GM12872 (cell line): ENCODE results near the gene RAI1.

Experiments used
- TF ChIP-seq, protein P1 (sequence below): IDR thresholded peaks from 3 replicates; pipeline ENCODE4 v1.5.1; 2011; ENCODE audit warnings: low read depth, mild to moderate bottlenecking, low read length, moderate library complexity; ENCODE audit not compliant: insufficient read depth

Gene RAI1

DNA sequence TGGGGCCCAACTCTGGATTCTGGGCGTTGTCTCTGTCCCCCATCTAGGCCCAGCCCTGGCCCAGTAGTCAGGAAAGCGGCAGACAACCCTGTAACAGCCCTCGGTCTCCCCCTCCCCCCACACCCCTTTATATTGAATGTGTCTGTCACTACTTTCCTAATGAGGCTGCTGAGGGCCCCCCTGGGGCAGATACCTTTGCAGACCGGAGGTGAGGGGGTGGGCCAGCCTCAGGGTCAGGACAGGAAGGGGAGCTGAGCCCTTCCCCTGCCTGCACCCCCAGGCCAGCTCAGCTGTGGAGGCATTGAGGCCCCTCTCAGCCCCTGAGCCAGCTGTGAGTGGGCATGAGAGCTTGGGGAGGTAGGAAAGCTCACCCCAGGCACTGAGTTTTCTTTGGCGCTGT is 17.1 kb downstream of the RAI1 start:
- TF ChIP-seq, protein P1, sequence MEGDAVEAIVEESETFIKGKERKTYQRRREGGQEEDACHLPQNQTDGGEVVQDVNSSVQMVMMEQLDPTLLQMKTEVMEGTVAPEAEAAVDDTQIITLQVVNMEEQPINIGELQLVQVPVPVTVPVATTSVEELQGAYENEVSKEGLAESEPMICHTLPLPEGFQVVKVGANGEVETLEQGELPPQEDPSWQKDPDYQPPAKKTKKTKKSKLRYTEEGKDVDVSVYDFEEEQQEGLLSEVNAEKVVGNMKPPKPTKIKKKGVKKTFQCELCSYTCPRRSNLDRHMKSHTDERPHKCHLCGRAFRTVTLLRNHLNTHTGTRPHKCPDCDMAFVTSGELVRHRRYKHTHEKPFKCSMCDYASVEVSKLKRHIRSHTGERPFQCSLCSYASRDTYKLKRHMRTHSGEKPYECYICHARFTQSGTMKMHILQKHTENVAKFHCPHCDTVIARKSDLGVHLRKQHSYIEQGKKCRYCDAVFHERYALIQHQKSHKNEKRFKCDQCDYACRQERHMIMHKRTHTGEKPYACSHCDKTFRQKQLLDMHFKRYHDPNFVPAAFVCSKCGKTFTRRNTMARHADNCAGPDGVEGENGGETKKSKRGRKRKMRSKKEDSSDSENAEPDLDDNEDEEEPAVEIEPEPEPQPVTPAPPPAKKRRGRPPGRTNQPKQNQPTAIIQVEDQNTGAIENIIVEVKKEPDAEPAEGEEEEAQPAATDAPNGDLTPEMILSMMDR = no peak

DNA sequence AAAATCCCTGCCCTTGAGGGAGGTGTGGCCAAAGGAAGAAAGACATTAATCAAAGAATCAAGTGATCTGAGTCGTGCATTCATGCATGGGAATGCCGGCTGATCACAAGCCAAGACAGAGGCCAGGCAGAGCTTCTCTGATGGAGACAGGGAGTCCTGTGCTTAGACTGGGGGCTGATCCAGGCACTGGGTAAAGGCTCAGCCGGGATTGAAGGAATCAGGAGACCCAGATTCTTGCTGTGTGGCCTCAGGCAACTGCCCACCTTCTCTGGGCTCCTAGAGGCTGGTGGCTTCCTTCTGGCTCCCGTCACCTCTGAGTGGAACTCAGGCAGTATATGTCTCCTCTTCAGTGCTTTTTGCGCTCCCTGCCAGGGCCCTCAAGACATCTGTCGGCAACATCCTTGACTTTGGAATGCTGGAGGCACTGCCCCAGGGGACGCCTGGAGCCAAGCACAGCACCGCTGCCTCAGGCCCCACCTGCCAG is 17.7 kb downstream of the RAI1 start:
- TF ChIP-seq, protein P1 = no peak

DNA sequence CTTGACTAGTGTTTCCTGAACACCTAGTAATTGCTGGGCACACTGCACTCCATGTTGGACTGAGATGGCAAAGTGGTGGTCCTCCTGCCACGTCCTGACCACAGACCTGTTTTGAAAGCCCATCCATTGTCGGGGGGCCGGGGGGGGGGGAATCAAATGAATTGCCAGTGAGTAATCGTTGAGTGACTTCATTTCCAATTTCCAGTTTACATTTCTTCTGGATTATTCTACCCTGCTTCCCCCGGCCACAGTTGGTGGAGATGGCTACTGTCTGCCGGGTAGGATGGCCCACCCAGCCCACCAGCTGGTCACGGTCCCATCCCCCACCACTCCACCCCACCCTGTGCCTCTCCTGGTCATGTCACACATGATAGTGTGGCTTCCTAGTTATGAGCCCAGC is 18.2 kb downstream of the RAI1 start:
- TF ChIP-seq, protein P1 = no peak

DNA sequence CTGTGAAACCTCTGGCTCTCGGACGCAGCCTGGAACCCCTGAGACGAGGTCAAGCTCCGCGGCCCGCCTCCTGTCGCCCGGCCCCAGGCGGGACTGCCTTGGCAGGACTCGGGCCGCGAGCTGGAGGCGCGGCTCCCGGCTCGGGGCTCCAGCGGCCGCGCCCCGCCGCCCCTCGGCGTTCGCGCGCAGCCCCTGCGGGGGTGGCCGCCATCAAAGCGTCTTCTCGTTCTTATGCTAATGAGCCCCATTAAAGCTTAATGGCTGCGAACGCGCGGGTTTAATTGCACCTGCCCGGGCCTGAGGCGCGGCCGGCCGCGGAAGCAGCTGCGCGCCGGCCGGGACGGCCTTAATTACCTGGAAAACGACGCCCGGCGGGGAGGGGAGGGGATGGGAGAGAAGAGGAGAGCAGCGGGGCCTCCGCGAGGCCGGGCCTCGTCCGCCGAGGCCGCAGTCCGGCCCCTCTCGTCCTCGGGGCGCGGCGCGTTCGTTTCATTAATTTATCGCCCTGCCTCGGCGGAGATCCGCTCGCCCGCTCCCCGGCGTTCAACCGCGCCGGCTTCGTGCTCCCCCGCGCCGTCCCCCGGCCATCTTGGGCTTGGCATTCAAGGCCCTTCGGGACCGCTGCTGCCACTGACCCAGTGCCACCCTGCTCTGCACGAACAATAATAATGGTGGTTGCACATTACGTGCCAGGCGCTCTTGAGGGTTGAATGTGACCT is 19.2 kb downstream of the RAI1 start:
- TF ChIP-seq, protein P1 = no peak

DNA sequence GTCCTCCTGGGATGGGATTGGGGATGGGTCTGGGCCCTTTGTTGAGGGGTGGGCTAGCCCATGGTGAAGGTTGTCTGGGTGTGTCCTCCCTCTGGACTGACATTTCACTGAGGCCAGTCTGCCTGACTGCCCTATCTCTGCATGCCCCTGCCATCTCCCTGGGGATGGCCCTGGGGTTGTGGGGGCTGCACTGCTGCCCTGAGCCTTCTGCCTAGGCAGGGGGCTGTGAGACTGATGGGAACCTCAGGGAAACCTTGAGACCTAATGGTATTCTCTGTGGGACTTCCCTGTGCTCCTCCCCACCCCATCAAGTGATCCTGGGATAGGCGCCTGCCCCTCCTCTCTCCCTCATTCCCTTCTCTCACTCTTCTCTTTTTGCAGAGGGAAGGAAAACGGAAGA is 19.9 kb downstream of the RAI1 start:
- TF ChIP-seq, protein P1 = no peak

DNA sequence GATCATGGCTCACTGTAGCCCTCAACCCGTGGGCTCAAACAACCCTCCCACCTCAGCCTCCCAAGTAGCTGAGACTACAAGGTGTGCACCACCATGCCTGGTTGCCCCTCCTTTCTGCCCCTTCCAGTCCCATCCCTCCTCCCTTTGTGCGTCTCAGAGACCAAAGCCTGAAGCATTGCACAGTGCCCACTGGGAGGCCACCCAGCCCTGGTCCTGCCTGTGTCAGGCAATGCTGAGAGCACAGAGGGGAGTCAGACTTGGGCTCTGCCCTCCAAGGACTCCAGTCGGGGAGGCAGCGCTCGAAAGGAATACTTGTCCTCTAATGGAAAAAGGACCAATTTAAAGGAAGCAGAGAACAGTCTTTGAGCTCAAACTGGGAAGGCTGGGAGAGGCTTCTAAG is 20.4 kb downstream of the RAI1 start:
- TF ChIP-seq, protein P1 = no peak

DNA sequence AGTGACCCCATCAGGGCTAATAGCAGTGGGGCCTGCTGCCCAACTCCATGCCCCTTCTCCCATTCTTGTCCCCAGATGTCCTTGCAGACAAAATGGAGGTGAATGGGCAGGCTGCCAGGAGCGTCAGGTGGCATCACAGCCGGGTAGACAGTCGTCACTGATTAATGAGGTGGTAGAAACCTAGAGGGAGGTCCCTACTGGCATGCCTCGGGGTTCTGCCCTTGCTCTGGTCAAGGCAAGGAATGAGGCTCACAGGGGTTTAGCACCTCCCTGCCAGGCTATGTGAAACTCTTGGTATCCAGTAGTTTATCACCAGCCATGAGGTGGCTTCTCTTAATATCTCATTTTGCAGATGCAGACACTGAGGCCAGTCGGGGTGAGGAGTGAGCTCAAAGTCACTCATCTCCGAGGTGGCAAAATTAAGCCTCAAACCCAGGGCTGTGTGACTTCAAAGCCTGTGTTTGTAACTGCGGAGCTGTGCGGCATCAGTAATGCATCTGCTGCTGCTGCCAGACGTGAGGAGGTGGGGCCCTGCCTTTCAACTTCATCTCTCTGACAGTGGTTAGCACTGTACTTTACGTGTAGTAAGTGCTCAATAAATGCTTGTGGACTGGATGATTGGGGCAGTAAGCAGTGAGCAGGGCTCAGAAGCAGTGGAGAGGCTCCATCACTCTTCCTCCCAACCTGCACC is 21.3 kb downstream of the RAI1 start:
- TF ChIP-seq, protein P1 = no peak
